ENCODE measurements around the gene UTP4.
"Not testable (repeated sequence)": the region's sequence is repeated elsewhere in the genome, so short reads cannot be mapped to it uniquely, and the experiment has no call there.

The UTP4 gene

GRCh38 chr16:69111216-69111875, 21.1 kb upstream of the UTP4 start:
- no peak for DNase-seq

- DNase-seq, result no peak
Measured at GRCh38 chr16:69111876-69112230, 20.6 kb upstream of the UTP4 start.

- no peak for DNase-seq
Measured at GRCh38 chr16:69112285-69113129, 19.9 kb upstream of the UTP4 start.

GRCh38 chr16:69113216-69113615, 19.2 kb upstream of the UTP4 start:
- no peak for DNase-seq

GRCh38 chr16:69114346-69114975, 18.0 kb upstream of the UTP4 start:
- no peak for DNase-seq

- no peak for DNase-seq
Measured at GRCh38 chr16:69114976-69115355, 17.5 kb upstream of the UTP4 start.

- DNase-seq, result no peak
Measured at GRCh38 chr16:69115361-69115760, 17.1 kb upstream of the UTP4 start.

- DNase-seq, result no peak
Measured at GRCh38 chr16:69115837-69116236, 16.6 kb upstream of the UTP4 start.

- DNase-seq, result no peak
Measured at GRCh38 chr16:69116256-69116875, 16.1 kb upstream of the UTP4 start.

- DNase-seq, result no peak
Measured at GRCh38 chr16:69116906-69117305, 15.5 kb upstream of the UTP4 start.

- no peak for DNase-seq
Measured at GRCh38 chr16:69118468-69118867, 14.0 kb upstream of the UTP4 start.

- no peak for DNase-seq
Measured at GRCh38 chr16:69118994-69119393, 13.5 kb upstream of the UTP4 start.

- DNase-seq, result no peak
Measured at GRCh38 chr16:69119536-69119935, 12.9 kb upstream of the UTP4 start.

GRCh38 chr16:69120096-69120664, 12.3 kb upstream of the UTP4 start:
- no peak for DNase-seq

- DNase-seq, result peak; percentile 30
Measured at GRCh38 chr16:69123910-69124309, 8.5 kb upstream of the UTP4 start.

- not testable (repeated sequence) for DNase-seq
Measured at GRCh38 chr16:69124406-69124805, 8.0 kb upstream of the UTP4 start.

GRCh38 chr16:69124961-69125360, 7.5 kb upstream of the UTP4 start:
- DNase-seq, result not testable (repeated sequence)

GRCh38 chr16:69126221-69126620, 6.2 kb upstream of the UTP4 start:
- no peak for DNase-seq

- not testable (repeated sequence) for DNase-seq
Measured at GRCh38 chr16:69126801-69127200, 5.6 kb upstream of the UTP4 start.

- DNase-seq, result no peak
Measured at GRCh38 chr16:69127966-69128510, 4.4 kb upstream of the UTP4 start.

GRCh38 chr16:69130461-69130860, 2.0 kb upstream of the UTP4 start:
- no peak for DNase-seq

- DNase-seq, result peak; percentile 48
Measured at GRCh38 chr16:69131167-69131838, 1.1 kb upstream of the UTP4 start.

Data from NCI-H524 treated with DMSO at 0.1 percent for 48 hours (cell line).